Measurements from ENCODE around the gene MAD1L1.

- TF ChIP-seq, protein P1, sequence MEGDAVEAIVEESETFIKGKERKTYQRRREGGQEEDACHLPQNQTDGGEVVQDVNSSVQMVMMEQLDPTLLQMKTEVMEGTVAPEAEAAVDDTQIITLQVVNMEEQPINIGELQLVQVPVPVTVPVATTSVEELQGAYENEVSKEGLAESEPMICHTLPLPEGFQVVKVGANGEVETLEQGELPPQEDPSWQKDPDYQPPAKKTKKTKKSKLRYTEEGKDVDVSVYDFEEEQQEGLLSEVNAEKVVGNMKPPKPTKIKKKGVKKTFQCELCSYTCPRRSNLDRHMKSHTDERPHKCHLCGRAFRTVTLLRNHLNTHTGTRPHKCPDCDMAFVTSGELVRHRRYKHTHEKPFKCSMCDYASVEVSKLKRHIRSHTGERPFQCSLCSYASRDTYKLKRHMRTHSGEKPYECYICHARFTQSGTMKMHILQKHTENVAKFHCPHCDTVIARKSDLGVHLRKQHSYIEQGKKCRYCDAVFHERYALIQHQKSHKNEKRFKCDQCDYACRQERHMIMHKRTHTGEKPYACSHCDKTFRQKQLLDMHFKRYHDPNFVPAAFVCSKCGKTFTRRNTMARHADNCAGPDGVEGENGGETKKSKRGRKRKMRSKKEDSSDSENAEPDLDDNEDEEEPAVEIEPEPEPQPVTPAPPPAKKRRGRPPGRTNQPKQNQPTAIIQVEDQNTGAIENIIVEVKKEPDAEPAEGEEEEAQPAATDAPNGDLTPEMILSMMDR (IDR thresholded peaks at IDR 0.05), result no peak
- TF ChIP-seq POLR2A (IDR thresholded peaks at IDR 0.05), result no peak
Observed at GRCh38 chr7:1906087-1906830, 326.5 kb downstream of the MAD1L1 start.
